ENCODE data around the gene ADCY9. TPM values are rescaled to one million over a fixed set of nuclear protein-coding genes. Genes with fewer than 3 reads are reported as not detected.

Gene ADCY9
- total RNA-seq, 4 donors from 2014 or later = 19.0 to 32.7 (median 29.6) TPM

DNA sequence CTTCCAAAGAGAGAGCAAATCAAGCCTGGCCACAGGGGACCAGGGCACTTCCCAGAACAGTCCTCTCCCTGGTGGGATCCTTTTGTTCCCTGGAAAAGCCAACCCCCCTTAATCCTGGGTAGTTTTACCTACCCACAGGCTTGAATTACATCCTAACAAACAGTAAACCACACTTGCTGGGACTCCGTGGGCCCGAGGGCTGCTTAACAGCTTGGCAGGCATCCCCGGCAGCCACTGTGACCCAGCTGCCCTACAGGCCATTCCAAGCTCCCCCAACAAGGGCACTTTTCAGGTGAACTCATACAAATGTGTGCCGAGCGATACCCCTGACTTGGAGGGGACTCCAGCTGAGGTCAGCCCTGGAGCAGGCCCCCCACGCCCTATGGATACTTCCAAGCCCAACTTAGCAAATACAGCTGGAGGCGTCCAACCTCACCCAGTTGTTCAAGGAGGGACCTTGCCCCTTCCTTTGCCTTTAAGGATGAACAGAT lies 26.4 kb downstream of the ADCY9 start:
- H3K4me3 ChIP-seq = no peak overlapping the region
- no peak for DNase-seq (ENCODE audit: low spot score in 2 of 2)
- H3K36me3 ChIP-seq = no peaks in the 10 kb centered on the region
- peaks cover 0 to 55% (median 7%) of the 10 kb centered on the region in 4 donors for H3K4me1 ChIP-seq
- TF ChIP-seq, protein P1, sequence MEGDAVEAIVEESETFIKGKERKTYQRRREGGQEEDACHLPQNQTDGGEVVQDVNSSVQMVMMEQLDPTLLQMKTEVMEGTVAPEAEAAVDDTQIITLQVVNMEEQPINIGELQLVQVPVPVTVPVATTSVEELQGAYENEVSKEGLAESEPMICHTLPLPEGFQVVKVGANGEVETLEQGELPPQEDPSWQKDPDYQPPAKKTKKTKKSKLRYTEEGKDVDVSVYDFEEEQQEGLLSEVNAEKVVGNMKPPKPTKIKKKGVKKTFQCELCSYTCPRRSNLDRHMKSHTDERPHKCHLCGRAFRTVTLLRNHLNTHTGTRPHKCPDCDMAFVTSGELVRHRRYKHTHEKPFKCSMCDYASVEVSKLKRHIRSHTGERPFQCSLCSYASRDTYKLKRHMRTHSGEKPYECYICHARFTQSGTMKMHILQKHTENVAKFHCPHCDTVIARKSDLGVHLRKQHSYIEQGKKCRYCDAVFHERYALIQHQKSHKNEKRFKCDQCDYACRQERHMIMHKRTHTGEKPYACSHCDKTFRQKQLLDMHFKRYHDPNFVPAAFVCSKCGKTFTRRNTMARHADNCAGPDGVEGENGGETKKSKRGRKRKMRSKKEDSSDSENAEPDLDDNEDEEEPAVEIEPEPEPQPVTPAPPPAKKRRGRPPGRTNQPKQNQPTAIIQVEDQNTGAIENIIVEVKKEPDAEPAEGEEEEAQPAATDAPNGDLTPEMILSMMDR (IDR thresholded peaks at IDR 0.05) = no peak
- TF ChIP-seq EP300 (IDR thresholded peaks at IDR 0.05) (no peak), POLR2A (IDR thresholded peaks at IDR 0.05) (no peak)
- H3K27me3 ChIP-seq = no peaks in the 10 kb centered on the region
- H3K27ac ChIP-seq = peak overlapping the region in 1 of 4 donors; percentile 47
- WGBS, 2 donors = 58 to 59% methylated on average over 5 to 7 of the region's 7 CpGs
- H3K9me3 ChIP-seq = no peaks in the 10 kb centered on the region

DNA sequence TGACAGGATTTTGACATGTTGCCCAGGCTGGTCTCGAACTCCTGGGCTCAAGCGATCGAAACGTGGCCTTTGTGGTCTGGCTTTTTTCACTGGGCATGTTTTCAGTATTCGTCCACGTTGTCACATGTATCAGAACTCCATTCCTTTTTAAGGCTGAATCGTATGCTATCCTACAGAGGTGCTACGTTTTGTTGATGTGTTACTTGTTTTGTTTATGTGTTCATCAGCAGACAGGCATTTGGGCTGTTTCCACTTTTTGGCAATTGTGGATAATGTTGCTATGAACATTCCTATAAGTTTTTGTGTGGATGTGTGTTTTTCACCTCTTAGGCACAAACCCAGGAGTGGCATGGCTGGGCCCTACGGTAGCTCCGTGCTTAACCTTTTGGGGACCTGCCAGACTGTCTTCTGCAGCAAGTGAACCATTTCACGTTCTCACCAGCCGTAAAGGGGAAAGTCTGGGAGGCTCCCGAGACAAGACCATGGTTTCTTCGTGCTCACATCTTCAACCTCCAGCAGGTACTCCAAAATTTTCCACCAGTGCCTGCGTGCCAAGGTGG lies 26.9 kb downstream of the ADCY9 start:
- no peaks in the 10 kb centered on the region for H3K36me3 ChIP-seq
- WGBS, 2 donors = 87 to 91% methylated on average over 15 of the region's 15 CpGs
- no peak overlapping the region for H3K4me3 ChIP-seq
- H3K4me1 ChIP-seq = peaks cover 0 to 53% (median 7%) of the 10 kb centered on the region in 4 donors
- no peak overlapping the region for H3K27ac ChIP-seq
- no peaks in the 10 kb centered on the region for H3K9me3 ChIP-seq
- TF ChIP-seq POLR2A (IDR thresholded peaks at IDR 0.05) (no peak), EP300 (IDR thresholded peaks at IDR 0.05) (no peak)
- TF ChIP-seq, protein P1 (IDR thresholded peaks at IDR 0.05) = no peak
- no peaks in the 10 kb centered on the region for H3K27me3 ChIP-seq
- DNase-seq (ENCODE audit: low spot score in 2 of 2) = no peak

DNA sequence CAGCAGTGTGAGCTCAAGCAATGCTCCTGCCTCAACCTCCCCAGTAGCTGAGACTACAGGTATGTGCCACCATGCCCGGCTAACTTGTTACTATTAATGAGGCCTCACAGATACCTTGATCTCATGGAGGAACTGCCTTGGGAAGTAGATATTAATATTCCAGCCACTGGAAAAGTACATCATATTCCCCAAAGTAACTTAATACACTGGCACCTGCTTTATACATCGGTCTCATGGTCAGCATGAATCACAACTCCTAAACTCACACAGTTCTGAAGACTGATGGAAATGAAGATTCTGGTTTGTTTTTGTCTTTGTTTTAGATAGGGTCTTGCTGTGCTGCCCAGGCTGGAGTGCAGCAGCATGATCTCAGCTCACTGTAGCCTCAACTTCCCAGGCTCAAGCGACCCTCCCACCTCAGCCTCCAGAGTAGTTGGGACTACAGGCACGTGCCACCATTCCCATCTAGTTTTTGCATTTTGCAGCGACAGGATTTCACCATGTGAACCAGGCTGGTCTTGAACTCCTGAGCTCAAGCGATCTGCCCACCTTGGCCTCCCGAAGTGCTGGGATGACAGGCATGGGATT lies 28.2 kb downstream of the ADCY9 start:
- H3K27me3 ChIP-seq = no peaks in the 10 kb centered on the region
- H3K9me3 ChIP-seq = no peaks in the 10 kb centered on the region
- TF ChIP-seq EP300 (IDR thresholded peaks at IDR 0.05) (no peak), POLR2A (IDR thresholded peaks at IDR 0.05) (no peak)
- TF ChIP-seq, protein P1 (IDR thresholded peaks at IDR 0.05) = no peak
- H3K4me3 ChIP-seq = no peak overlapping the region
- no peaks in the 10 kb centered on the region for H3K36me3 ChIP-seq
- no peak for DNase-seq (ENCODE audit: low spot score in 2 of 2)
- peaks cover 0 to 41% (median 7%) of the 10 kb centered on the region in 4 donors for H3K4me1 ChIP-seq
- 92 to 95% methylated on average over 7 of the region's 7 CpGs for WGBS, 2 donors
- H3K27ac ChIP-seq = no peak overlapping the region

DNA sequence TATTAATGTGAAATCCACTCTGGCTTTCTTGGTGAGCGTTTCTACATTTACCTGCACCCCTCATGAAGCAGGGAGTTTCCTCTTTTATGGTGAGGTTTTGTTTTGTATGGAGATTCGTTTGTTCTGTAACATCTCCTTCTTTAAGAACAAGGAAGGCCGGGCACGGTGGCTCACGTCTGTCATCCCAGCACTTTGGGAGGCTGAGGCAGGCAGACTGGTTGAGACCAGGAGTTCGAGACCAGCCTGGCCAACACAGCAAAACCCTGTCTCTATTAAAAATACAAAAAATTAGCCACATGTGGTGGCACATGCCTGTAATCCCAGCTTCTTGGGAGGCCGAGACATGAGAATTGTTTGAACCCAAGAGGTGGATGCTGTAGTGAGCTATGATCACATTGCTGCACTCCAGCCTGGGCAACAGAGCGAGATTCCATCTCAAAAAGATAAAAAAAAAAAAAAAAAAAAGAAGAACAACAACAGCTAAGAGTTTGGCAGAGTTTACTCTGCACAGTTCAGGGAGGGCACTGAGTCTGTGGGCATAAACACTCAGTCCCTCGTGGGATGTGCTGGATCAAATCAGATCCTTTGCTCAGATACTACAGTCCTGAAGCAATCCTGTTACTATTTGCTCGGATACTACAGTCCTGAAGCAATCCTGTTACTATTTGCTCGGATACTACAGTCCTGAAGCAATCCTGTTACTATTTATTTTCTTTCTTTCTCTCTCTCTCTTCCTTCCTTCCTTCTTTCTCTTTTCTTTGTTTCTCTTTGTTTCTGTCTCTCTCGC lies 28.9 kb downstream of the ADCY9 start:
- H3K27ac ChIP-seq = no peak overlapping the region

More for the DNA sequence above, 28.9 kb downstream of the ADCY9 start:
- no peak for DNase-seq (ENCODE audit: low spot score in 2 of 2)
- H3K36me3 ChIP-seq = no peaks in the 10 kb centered on the region
- no peaks in the 10 kb centered on the region for H3K9me3 ChIP-seq
- TF ChIP-seq POLR2A (IDR thresholded peaks at IDR 0.05) = no peak
- TF ChIP-seq, protein P1 (IDR thresholded peaks at IDR 0.05) = no peak
- TF ChIP-seq EP300 (IDR thresholded peaks at IDR 0.05) = no peak
- peaks cover 0 to 39% (median 4%) of the 10 kb centered on the region in 4 donors for H3K4me1 ChIP-seq
- H3K4me3 ChIP-seq = no peak overlapping the region
- WGBS, 2 donors = 70 to 72% methylated on average over 12 of the region's 12 CpGs
- H3K27me3 ChIP-seq = no peaks in the 10 kb centered on the region

Data from tibial nerve (tissue), 4 donors.